GM12878 (cell line): ENCODE results near the gene TRPM6. TPM values are rescaled to one million over a fixed set of nuclear protein-coding genes. Genes with fewer than 3 reads are reported as not detected.
"Not testable (repeated sequence)": the region's sequence is repeated elsewhere in the genome, so short reads cannot be mapped to it uniquely, and the experiment has no call there.

Experiments
- ATAC-seq: fragments of 200-7000 bp; cut with Tn5 transposase; 3 replicates; pipeline ENCODE4 v1.9.1; 2020; ENCODE audit warnings: mild to moderate bottlenecking, moderate library complexity
- BruUV-seq: library from RNA; stranded (reverse); fragments of 400-500 nt; replicated peaks from 2 replicates; lab custom pipeline; 2021; lab: Mats Ljungman, UMichigan
- CTCF ChIA-PET: fragments of 300-600 bp; sonication (Branson Sonifier 250); formaldehyde crosslinking; extraction: SDS; loops from one replicate; lab custom pipeline; 2021; ENCODE audit warnings: inconsistent platforms; lab: Yijun Ruan, JAX
- POLR2A ChIA-PET: fragments of 350-600 bp; formaldehyde crosslinking; extraction: SDS; loops from one replicate; lab custom pipeline; 2021; ENCODE audit warnings: inconsistent platforms; lab: Charles Lee
- RAD21 ChIA-PET: fragments of 300-600 bp; sonication (Branson Sonifier 250); formaldehyde crosslinking; loops from one replicate; lab custom pipeline; 2023; ENCODE audit warnings: antibody characterized with exemption; ENCODE audit not compliant: unreplicated experiment; lab: Charles Lee
- SMC1A ChIA-PET: fragments of 300-600 bp; sonication (Branson Sonifier 250); formaldehyde crosslinking; loops from one replicate; lab custom pipeline; 2023; ENCODE audit not compliant: unreplicated experiment, uncharacterized antibody; lab: Charles Lee
- DNase-seq: peaks from one replicate; pipeline ENCODE4 v3.0.0-alpha.2; 2011; ENCODE audit warnings: low read depth, low spot score
- FAIRE-seq: peaks from 3 replicates; lab custom pipeline; 2011; peaks lifted over from hg19 to GRCh38; lab: Jason Lieb, UNC
- H2AFZ ChIP-seq: 2 replicates; pipeline ENCODE4 v1.6.0; 2011; ENCODE audit warnings: low read depth, low read length, control low read depth; ENCODE audit not compliant: control insufficient read depth
- H3K27ac ChIP-seq: 2 replicates; pipeline ENCODE4 v1.5.1; 2011; ENCODE audit warnings: control low read depth; ENCODE audit not compliant: control insufficient read depth, insufficient read depth
- H3K27me3 ChIP-seq, 2 experiments: replicated peaks in 1 of 2; 2 replicates each; pipeline versions ENCODE4 v1.6.0 to v1.6.1; 2011; ENCODE audit warnings: low read length in 1 of 2; ENCODE audit not compliant: control insufficient read depth in 2 of 2, insufficient read depth in 2 of 2
- H3K36me3 ChIP-seq, 2 experiments: 2 replicates each; pipeline ENCODE4 v1.5.1; 2011; ENCODE audit warnings: low read length in 1 of 2; ENCODE audit not compliant: control insufficient read depth in 2 of 2, insufficient read depth in 2 of 2
- H3K4me1 ChIP-seq: 2 replicates; pipeline ENCODE4 v1.6.1; 2011; ENCODE audit warnings: mild to moderate bottlenecking, low read length, moderate library complexity, mixed read lengths; ENCODE audit not compliant: control insufficient read depth, insufficient read depth
- H3K4me2 ChIP-seq: 2 replicates; pipeline ENCODE4 v1.6.0; 2011; ENCODE audit warnings: control low read depth; ENCODE audit not compliant: control insufficient read depth, insufficient read depth
- H3K4me3 ChIP-seq: fragments of 200-600 bp; sonication (generic); 2 replicates; pipeline ENCODE4 v1.5.1; 2016
- H3K79me2 ChIP-seq: 2 replicates; pipeline ENCODE4 v1.6.0; 2011; ENCODE audit warnings: low read length; ENCODE audit not compliant: control insufficient read depth, insufficient read depth
- H3K9ac ChIP-seq: 2 replicates; pipeline ENCODE4 v1.8.0; 2011; ENCODE audit warnings: low read length, control low read depth, mixed read lengths; ENCODE audit not compliant: control insufficient read depth, insufficient read depth
- H3K9me3 ChIP-seq: replicated peaks from 3 replicates; pipeline ENCODE4 v1.5.1; 2011; ENCODE audit warnings: mild to moderate bottlenecking, low read length; ENCODE audit not compliant: control insufficient read depth, insufficient read depth
- H4K20me1 ChIP-seq: 2 replicates; pipeline ENCODE4 v1.6.0; 2011; ENCODE audit not compliant: control insufficient read depth, insufficient read depth
- BCL11A ChIP-seq: IDR thresholded peaks from 2 replicates; pipeline ENCODE4 v1.6.1; 2011; ENCODE audit warnings: low read depth, low read length
- CBX3 ChIP-seq: fragments of 200-600 bp; sonication (generic); IDR thresholded peaks from 2 replicates; pipeline ENCODE4 v1.6.1; 2016; ENCODE audit warnings: low read depth, borderline replicate concordance
- DPF2 ChIP-seq: fragments of 450-650 bp; IDR thresholded peaks from 2 replicates; pipeline ENCODE4 v1.6.1; 2017; ENCODE audit warnings: mild to moderate bottlenecking
- IKZF2 ChIP-seq, 2 experiments: fragments of 450-650 bp; IDR thresholded peaks; 2 replicates each; pipeline ENCODE4 v1.6.1; 2017; ENCODE audit warnings: mild to moderate bottlenecking in 2 of 2, moderate library complexity in 2 of 2
- IRF4 ChIP-seq: IDR thresholded peaks from 2 replicates; pipeline ENCODE4 v1.6.1; 2011; ENCODE audit warnings: low read depth, low read length
- IRF5 ChIP-seq: fragments of 450-650 bp; IDR thresholded peaks from 2 replicates; pipeline ENCODE4 v1.6.1; 2017; ENCODE audit warnings: borderline replicate concordance
- MEF2A ChIP-seq: IDR thresholded peaks from 2 replicates; pipeline ENCODE4 v1.6.1; 2011; ENCODE audit warnings: low read depth, mild to moderate bottlenecking, low read length, moderate library complexity; ENCODE audit not compliant: insufficient read depth
- NR2F1 ChIP-seq: fragments of 450-650 bp; conservative IDR thresholded peaks from 2 replicates; pipeline ENCODE4 v1.6.1; 2017; ENCODE audit warnings: mild to moderate bottlenecking
- SUZ12 ChIP-seq: fragments of 200-600 bp; sonication (generic); IDR thresholded peaks from one replicate; pipeline ENCODE4 v1.6.1; 2018; ENCODE audit warnings: antibody characterized with exemption, mild to moderate bottlenecking; ENCODE audit not compliant: unreplicated experiment
- TCF7 ChIP-seq: IDR thresholded peaks from 2 replicates; pipeline ENCODE4 v1.6.1; 2014; ENCODE audit warnings: antibody characterized with exemption, borderline replicate concordance
- ZBTB33 ChIP-seq: fragments of 450-650 bp; IDR thresholded peaks from 2 replicates; pipeline ENCODE4 v1.6.1; 2017; ENCODE audit warnings: mild to moderate bottlenecking
- ZNF274 ChIP-seq: IDR thresholded peaks from one replicate; pipeline ENCODE4 v1.8.0; 2011; ENCODE audit not compliant: insufficient read length, insufficient read depth
- WGBS: methylation state at CpG from one replicate; pipeline ENCODE4 v1.1.6; 2016; ENCODE audit warnings: low lambda C conversion rate; ENCODE audit not compliant: insufficient replicate concordance, insufficient coverage; ENCODE audit errors: missing lambda C conversion rate; 5-methylcytosine and 5-hydroxymethylcytosine counted together
- in situ Hi-C: fragments of 300-500 bp; cut with MboI; formaldehyde crosslinking; loops from 9 replicates; pipeline ENCODE4 v1.14.3; 2018; ENCODE audit warnings: mixed read lengths
- intact Hi-C: fragments of 100-400 bp; cut with micrococcal nuclease; formaldehyde crosslinking; loops from one replicate; pipeline ENCODE4 v1.14.2; 2022; ENCODE audit not compliant: unreplicated experiment
- polyA plus RNA-seq, 11 experiments: library from polyadenylated mRNA; depleted of rRNA in 4 of 11; unstranded in 6 of 11; stranded (reverse) in 5 of 11; fragments of >200 nt; fragmentation: Nextera tagmentation in 4 of 11; fragmentation: Illumina TruSeq in 1 of 11; extraction: Ambion mirVana in 4 of 11; extraction: Trizol in 1 of 11; gene quantifications; 1 replicate in 1 of 11; 2 replicates in 10 of 11; pipeline versions ENCODE4 v1.2.1 to v1.2.3, GENCODE V29; 2011 to 2016; ENCODE audit warnings: inconsistent platforms in 2 of 11, missing spikeins in 2 of 11, low read depth in 1 of 11
- total RNA-seq, 4 experiments: library from RNA; depleted of rRNA in 3 of 4; stranded (reverse); fragments of >200 nt in 3 of 4; fragmentation: Illumina TruSeq in 1 of 4; extraction: Trizol in 1 of 4; gene quantifications; 2 replicates each; pipeline versions ENCODE4 v1.2.1 to v1.2.3, GENCODE V29; 2013 to 2021

Gene TRPM6
- total and polyA plus RNA-seq, 10 of the 15 experiments (the other 5 are each of a cell fraction or from before 2014, with no cell fraction given) = under 0.01 to 0.34 (median 0.05) TPM; not detected in 1

DNA sequence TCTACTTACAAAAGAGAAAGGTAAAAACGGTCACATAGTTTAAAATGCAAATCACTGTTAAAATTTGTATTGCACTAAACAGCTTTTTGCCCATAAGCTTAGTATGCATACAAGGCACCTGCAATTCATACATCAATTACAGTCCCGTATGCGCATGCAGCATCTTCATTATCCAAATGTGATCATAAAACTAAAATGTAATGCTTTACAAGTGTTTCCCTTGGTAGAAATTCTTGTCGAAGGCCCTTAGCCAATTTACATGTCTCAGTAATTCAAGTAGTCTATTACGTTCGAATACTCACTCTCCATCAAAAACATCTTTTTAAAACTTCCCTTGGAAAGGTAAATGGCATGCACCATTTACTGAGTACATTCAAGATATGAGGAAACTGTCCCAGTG, 32.6 kb downstream of the TRPM6 start:
- ChIA-PET SMC1A (no interaction called here), CTCF (no interaction called here), POLR2A (no interaction called here), RAD21 (no interaction called here)
- Histone ChIP-seq H2AFZ (no peak overlapping the region), H3K79me2 (no peaks in the 10 kb centered on the region), H3K27me3 (no peaks in the 10 kb centered on the region), H3K36me3 (no peaks in the 10 kb centered on the region), H4K20me1 (no peaks in the 10 kb centered on the region), H3K9ac (no peak overlapping the region), H3K4me1 (no peaks in the 10 kb centered on the region), H3K4me3 (no peak overlapping the region), H3K4me2 (no peak overlapping the region), H3K27ac (no peak overlapping the region), H3K9me3 (no peaks in the 10 kb centered on the region)
- no peak for TF ChIP-seq CBX3
- TF ChIP-seq MEF2A = no peak
- no peak for TF ChIP-seq IRF4
- TF ChIP-seq ZBTB33 = no peak
- TF ChIP-seq BCL11A = no peak
- no peak for TF ChIP-seq ZNF274
- TF ChIP-seq DPF2 = no peak
- TF ChIP-seq IRF5 = no peak
- TF ChIP-seq TCF7 = no peak
- no peak for TF ChIP-seq IKZF2 (IDR thresholded peaks at IDR 0.05)
- no peak for TF ChIP-seq SUZ12
- TF ChIP-seq NR2F1 = no peak
- intact Hi-C loops (no loop called here), in situ Hi-C loops (no loop called here)
- FAIRE-seq (no peak), DNase-seq (no peak), ATAC-seq (no peak)
- WGBS = 50% methylated on average over 6 of the region's 6 CpGs
- no TSS peak for BruUV-seq

DNA sequence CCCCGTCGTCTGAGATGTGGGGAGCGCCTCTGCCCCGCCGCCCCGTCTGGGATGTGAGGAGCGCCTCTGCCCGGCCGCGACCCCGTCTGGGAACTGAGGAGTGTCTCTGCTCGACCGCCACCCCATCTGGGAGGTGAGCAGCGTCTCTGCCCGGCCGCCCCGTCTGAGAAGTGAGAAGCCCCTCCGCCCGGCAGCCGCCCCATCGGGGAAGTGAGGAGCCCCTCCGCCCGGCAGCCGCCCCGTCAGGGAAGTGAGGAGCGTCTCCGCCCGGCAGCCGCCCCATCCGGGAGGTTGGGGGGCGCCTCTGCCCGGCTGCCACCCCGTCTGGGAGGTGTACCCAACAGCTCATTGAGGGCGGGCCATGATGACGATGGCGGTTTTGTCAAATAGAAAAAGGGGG, 34.7 kb downstream of the TRPM6 start:
- CTCF ChIA-PET, H3K4me1 ChIP-seq, DNase-seq, RAD21 ChIA-PET, FAIRE-seq, H4K20me1 ChIP-seq, H3K27me3 ChIP-seq, H3K79me2 ChIP-seq, H3K4me2 ChIP-seq, ATAC-seq, intact Hi-C loops, in situ Hi-C loops, H3K27ac ChIP-seq, SMC1A ChIA-PET, BruUV-seq, H2AFZ ChIP-seq, H3K36me3 ChIP-seq, POLR2A ChIA-PET, H3K9ac ChIP-seq, H3K4me3 ChIP-seq, H3K9me3 ChIP-seq: not testable (repeated sequence)
- WGBS = 74% methylated on average over 29 of the region's 36 CpGs
